Measurements from ENCODE around the gene PTPRN2.

- TF ChIP-seq RAD21 (CRISPR knock-in tag; IDR thresholded peaks at IDR 0.05) (no peak), MXD4 (CRISPR knock-in tag; IDR thresholded peaks at IDR 0.05) (no peak), NFYB (CRISPR knock-in tag; IDR thresholded peaks at IDR 0.05) (no peak), ZNF138 (CRISPR knock-in tag; IDR thresholded peaks at IDR 0.05; ENCODE audit: low read depth) (no peak), TARDBP (CRISPR knock-in tag; IDR thresholded peaks at IDR 0.05) (no peak), TAF1 (CRISPR knock-in tag; IDR thresholded peaks at IDR 0.05) (no peak), JUN (CRISPR knock-in tag; IDR thresholded peaks at IDR 0.05) (no peak), RELA (CRISPR knock-in tag; IDR thresholded peaks at IDR 0.05) (no peak), CTCF (CRISPR knock-in tag; IDR thresholded peaks at IDR 0.05) (no peak), EP300 (IDR thresholded peaks at IDR 0.05; ENCODE audit: low read depth in 2 of 2, low read length in 2 of 2) (no peak), EP300 (CRISPR knock-in tag; IDR thresholded peaks at IDR 0.05; ENCODE audit: borderline replicate concordance) (no peak), POLR2AphosphoS5 (IDR thresholded peaks at IDR 0.05; ENCODE audit: low read depth, low read length) (no peak), ZNF749 (CRISPR knock-in tag; IDR thresholded peaks at IDR 0.05; ENCODE audit: borderline replicate concordance) (no peak)
Measured at GRCh38 chr7:158128572-158128971, 459.1 kb downstream of the PTPRN2 start.
